ENCODE measurements around the gene CAMTA2. TPM values are rescaled to one million over a fixed set of nuclear protein-coding genes. Genes with fewer than 3 reads are reported as not detected.

The CAMTA2 gene
- polyA plus RNA-seq, 2 of the 4 experiments (the other 2 are of a cell fraction), result 12.4 to 30.3 TPM

- TF ChIP-seq CTCF (IDR thresholded peaks at IDR 0.05), result no peak
- no peak for TF ChIP-seq BHLHE40 (IDR thresholded peaks at IDR 0.05; ENCODE audit: low read depth, low read length)
- TF ChIP-seq TFCP2L1 (CRISPR knock-in tag; IDR thresholded peaks at IDR 0.05), result no peak
- TF ChIP-seq HOXB13 (CRISPR knock-in tag; IDR thresholded peaks at IDR 0.05; ENCODE audit: low read depth), result no peak
- TF ChIP-seq, protein P1, sequence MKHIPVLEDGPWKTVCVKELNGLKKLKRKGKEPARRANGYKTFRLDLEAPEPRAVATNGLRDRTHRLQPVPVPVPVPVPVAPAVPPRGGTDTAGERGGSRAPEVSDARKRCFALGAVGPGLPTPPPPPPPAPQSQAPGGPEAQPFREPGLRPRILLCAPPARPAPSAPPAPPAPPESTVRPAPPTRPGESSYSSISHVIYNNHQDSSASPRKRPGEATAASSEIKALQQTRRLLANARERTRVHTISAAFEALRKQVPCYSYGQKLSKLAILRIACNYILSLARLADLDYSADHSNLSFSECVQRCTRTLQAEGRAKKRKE (CRISPR knock-in tag; IDR thresholded peaks at IDR 0.05; ENCODE audit: low read depth), result no peak
- TF ChIP-seq NR3C1 (IDR thresholded peaks at IDR 0.05), result no peak
- TF ChIP-seq SMC3 (IDR thresholded peaks at IDR 0.05), result no peak
- TF ChIP-seq KDM5A (IDR thresholded peaks at IDR 0.05), result no peak
- TF ChIP-seq NFE2L2 (conservative IDR thresholded peaks at IDR 0.05; ENCODE audit: low read length), result no peak
- no peak for TF ChIP-seq HOXA7 (CRISPR knock-in tag; IDR thresholded peaks at IDR 0.05)
- TF ChIP-seq RAD21 (conservative IDR thresholded peaks at IDR 0.05 in 1 of 2, IDR thresholded peaks at IDR 0.05 in 1 of 2), result no peak
- no peak for TF ChIP-seq CHD4 (IDR thresholded peaks at IDR 0.05; ENCODE audit: borderline replicate concordance)
- no peak for TF ChIP-seq BCL3 (IDR thresholded peaks at IDR 0.05)
- no peak for TF ChIP-seq JUN (IDR thresholded peaks at IDR 0.05)
- no peak for TF ChIP-seq ZSCAN20 (CRISPR knock-in tag; IDR thresholded peaks at IDR 0.05)
- no peak for TF ChIP-seq REST (IDR thresholded peaks at IDR 0.05)
- DNase-seq (ENCODE audit: low read depth in 1 of 2, low spot score in 1 of 2), result no peak
- Histone ChIP-seq H3K4me1 (no peaks in the 10 kb centered on the region), H3K27ac (no peak overlapping the region), H3K4me2 (no peak overlapping the region), H3K9me3 (no peaks in the 10 kb centered on the region), H3K4me3 (no peak overlapping the region)
- no peak for ATAC-seq
- ChIA-PET CTCF (interaction anchor here (0.7 to 4.7 kb wide), 8 partner anchors 8 to 107 kb away, joined by 3 to 79 read pairs (median 15); partner anchors contain the start of genes CAMTA2, INCA1, KIF1C and SPAG7), POLR2A (interaction anchor here (2.4 kb wide), 1 partner anchor 11 kb away, joined by 11 read pairs; the partner anchor contains the start of gene SPAG7)
- FAIRE-seq, result no peak
These were observed 8.7 kb downstream of the CAMTA2 start for GRCh38 chr17:4978726-4979125.

DNA sequence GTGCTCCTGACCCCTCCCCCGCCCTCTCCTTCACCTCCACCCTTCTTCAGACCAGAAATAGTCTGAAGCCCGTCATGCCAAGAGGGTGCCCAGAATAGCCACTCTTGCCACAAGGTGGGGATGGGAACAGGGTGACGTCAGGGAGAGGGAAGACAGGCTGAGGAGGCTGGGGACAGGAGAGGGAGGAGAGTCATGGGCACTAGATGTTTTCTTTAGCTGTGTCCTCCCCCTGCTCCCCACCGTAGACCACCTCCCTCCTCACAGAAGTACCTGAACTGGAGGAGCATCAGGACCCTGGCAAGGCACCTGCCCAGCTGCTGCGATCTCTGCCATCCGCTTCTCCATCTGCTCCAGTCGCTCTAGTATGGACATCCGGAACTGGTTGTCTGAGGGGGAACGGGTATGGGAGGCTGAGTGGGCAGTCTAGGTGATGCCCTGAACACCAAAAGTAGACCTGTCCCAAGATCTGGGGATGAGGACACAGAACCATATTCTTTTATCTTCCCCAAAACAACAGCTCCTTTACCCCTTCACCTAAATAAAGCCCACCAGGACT is 13.3 kb downstream of the CAMTA2 start:
- 93% methylated on average over 8 of the region's 9 CpGs for WGBS (ENCODE audit: missing lambda C conversion rate)
- no peak overlapping the region for H3K4me2 ChIP-seq
- no peak for TF ChIP-seq FOXS1 (CRISPR knock-in tag; IDR thresholded peaks at IDR 0.05)
- TF ChIP-seq FOSL2 (IDR thresholded peaks at IDR 0.05), result no peak
- TF ChIP-seq FOSL2 (CRISPR knock-in tag; IDR thresholded peaks at IDR 0.05), result no peak
- TF ChIP-seq EHF (CRISPR knock-in tag; IDR thresholded peaks at IDR 0.05), result no peak
- TF ChIP-seq CHD4 (IDR thresholded peaks at IDR 0.05; ENCODE audit: borderline replicate concordance), result no peak
- no peak for TF ChIP-seq ESRRA (IDR thresholded peaks at IDR 0.05; ENCODE audit: borderline replicate concordance, low read length)
- no peak for TF ChIP-seq NPAS2 (CRISPR knock-in tag; IDR thresholded peaks at IDR 0.05; ENCODE audit: borderline replicate concordance)
- no peak for TF ChIP-seq NR3C1 (IDR thresholded peaks at IDR 0.05)
- no peak for TF ChIP-seq EP300 (IDR thresholded peaks at IDR 0.05)
- TF ChIP-seq, protein P2, sequence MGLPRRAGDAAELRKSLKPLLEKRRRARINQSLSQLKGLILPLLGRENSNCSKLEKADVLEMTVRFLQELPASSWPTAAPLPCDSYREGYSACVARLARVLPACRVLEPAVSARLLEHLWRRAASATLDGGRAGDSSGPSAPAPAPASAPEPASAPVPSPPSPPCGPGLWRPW (IDR thresholded peaks at IDR 0.05), result no peak
- CTCF ChIA-PET, result interaction anchor here (1.2 to 11.2 kb wide), 5 partner anchors 9 to 88 kb away, joined by 3 to 148 read pairs (median 7); partner anchors contain the start of gene CAMTA2
- H3K9me3 ChIP-seq, result no peaks in the 10 kb centered on the region
- POLR2A ChIA-PET, result no interaction called here
- H3K27ac ChIP-seq, result no peak overlapping the region
- H3K4me3 ChIP-seq, result no peak overlapping the region
- H3K4me1 ChIP-seq, result peaks cover 7% of the 10 kb centered on the region
- DNase-seq (ENCODE audit: low read depth in 1 of 2, low spot score in 1 of 2) (no peak), FAIRE-seq (no peak), ATAC-seq (no peak)

Data from A549 (cell line).